Nephron (organoid): ENCODE results near the gene FSTL4.

Experiments used
- H3K27ac Mint-ChIP-seq, 3 experiments: 2 replicates each; pipeline ENCODE4 v1.8.0; 2020; ENCODE audit warnings: mixed read lengths in 3 of 3, mild to moderate bottlenecking in 2 of 3, moderate library complexity in 1 of 3
- H3K27me3 Mint-ChIP-seq: 2 replicates; pipeline ENCODE4 v1.8.0; 2021; ENCODE audit warnings: low read depth, mild to moderate bottlenecking, moderate library complexity, mixed read lengths
- H3K36me3 Mint-ChIP-seq: 2 replicates; pipeline ENCODE4 v1.8.0; 2020; ENCODE audit warnings: low read depth, mixed read lengths
- H3K4me1 Mint-ChIP-seq: 2 replicates; pipeline ENCODE4 v1.8.0; 2020; ENCODE audit warnings: mixed read lengths
- H3K4me3 Mint-ChIP-seq, 3 experiments: 2 replicates each; pipeline ENCODE4 v1.8.0; 2020; ENCODE audit warnings: mild to moderate bottlenecking in 3 of 3, mixed read lengths in 3 of 3, moderate library complexity in 2 of 3
- H3K9me3 Mint-ChIP-seq: 2 replicates; pipeline ENCODE4 v1.8.0; 2020; ENCODE audit warnings: mixed read lengths
- TF ChIP-seq, protein P1 (sequence below), 3 experiments: fragments of 200-600 bp; sonication (generic); IDR thresholded peaks; one replicate each; pipeline ENCODE4 v1.5.0; 2021; ENCODE audit warnings: antibody characterized with exemption in 3 of 3; ENCODE audit not compliant: unreplicated experiment in 3 of 3

Gene FSTL4

DNA sequence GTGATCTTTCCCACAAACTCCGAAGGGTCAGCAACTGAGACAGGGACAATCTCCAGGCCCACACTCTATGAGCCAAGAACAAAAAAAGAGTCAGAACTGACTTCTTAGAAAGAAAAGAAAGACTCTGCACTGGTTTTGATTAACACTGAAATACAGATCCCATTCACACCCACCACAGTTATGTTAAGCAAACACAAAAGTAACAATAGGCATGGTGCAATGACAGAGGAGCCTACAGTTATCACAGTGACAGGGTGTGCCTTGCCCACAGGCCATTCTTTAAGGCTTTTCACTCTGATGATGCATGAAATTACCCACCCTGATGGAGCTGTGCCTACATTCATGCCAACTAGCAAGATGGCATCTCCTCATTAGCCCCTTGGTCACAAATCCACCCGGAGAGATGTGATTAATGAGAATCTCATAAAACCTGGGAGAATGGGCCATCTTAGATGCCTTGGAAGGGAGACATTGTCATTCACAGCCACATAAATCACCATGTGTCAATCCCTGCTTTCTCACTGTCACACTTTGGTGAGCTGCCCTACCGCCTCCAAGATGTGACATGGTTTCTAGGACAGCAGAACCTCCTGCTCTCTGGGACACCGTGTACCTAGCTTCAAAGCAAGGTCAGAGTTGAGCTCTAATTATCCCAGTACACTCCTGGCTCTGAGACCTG lies 27.6 kb upstream of the FSTL4 start:
- Mint-ChIP-seq H3K27ac (no peak overlapping the region), H3K4me3 (no peak overlapping the region), H3K36me3 (no peaks in the 10 kb centered on the region), H3K9me3 (peaks cover 2% of the 10 kb centered on the region), H3K4me1 (no peaks in the 10 kb centered on the region), H3K27me3 (peaks cover 16% of the 10 kb centered on the region)
- TF ChIP-seq, protein P1, sequence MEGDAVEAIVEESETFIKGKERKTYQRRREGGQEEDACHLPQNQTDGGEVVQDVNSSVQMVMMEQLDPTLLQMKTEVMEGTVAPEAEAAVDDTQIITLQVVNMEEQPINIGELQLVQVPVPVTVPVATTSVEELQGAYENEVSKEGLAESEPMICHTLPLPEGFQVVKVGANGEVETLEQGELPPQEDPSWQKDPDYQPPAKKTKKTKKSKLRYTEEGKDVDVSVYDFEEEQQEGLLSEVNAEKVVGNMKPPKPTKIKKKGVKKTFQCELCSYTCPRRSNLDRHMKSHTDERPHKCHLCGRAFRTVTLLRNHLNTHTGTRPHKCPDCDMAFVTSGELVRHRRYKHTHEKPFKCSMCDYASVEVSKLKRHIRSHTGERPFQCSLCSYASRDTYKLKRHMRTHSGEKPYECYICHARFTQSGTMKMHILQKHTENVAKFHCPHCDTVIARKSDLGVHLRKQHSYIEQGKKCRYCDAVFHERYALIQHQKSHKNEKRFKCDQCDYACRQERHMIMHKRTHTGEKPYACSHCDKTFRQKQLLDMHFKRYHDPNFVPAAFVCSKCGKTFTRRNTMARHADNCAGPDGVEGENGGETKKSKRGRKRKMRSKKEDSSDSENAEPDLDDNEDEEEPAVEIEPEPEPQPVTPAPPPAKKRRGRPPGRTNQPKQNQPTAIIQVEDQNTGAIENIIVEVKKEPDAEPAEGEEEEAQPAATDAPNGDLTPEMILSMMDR (IDR thresholded peaks at IDR 0.05; ENCODE audit: unreplicated experiment in 3 of 3), result no peak

DNA sequence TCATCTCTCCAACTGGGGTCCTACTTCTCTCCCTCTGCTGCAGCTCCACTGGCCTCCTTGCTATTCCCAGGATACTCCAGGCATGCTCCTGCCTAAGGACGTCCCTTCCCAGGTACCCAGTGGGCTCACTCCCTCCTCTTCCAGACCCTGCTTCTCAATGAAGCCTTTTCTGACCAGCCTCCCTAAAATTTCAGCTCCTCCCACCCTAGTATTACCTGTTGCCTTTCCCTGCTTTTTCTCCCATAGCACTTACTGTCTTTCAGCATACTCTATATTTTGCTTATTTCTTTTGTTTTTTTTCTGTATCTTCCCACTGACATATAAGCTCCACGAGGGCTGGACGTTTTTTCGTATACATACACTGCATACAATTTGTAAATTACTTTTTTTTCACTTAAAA lies 26.1 kb upstream of the FSTL4 start:
- no peak overlapping the region for H3K27ac Mint-ChIP-seq
- H3K36me3 Mint-ChIP-seq, result no peaks in the 10 kb centered on the region
- H3K9me3 Mint-ChIP-seq, result peaks cover 5% of the 10 kb centered on the region
- no peak overlapping the region for H3K4me3 Mint-ChIP-seq
- H3K4me1 Mint-ChIP-seq, result no peaks in the 10 kb centered on the region
- H3K27me3 Mint-ChIP-seq, result peaks cover 12% of the 10 kb centered on the region
- TF ChIP-seq, protein P1 (IDR thresholded peaks at IDR 0.05; ENCODE audit: unreplicated experiment in 3 of 3), result no peak

DNA sequence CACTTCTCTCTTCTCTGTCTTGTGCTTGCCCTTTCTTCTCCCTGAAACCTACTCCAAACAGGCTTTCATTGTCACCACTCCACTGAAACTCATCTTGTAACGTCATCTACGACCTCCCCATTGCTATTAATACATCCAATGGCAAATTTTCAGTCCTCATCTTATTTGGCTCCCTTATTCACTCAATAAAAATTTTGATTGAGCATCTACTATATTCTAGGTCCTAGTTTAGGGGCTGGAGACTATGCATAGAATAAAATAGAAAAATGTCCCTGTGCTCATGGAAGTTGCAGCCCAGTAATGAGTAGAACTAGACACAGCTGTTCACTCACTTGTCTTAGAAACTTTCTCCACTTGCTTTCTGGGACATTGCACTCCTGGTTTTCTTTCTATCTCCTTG lies 24.9 kb upstream of the FSTL4 start:
- Mint-ChIP-seq H3K9me3 (peaks cover 10% of the 10 kb centered on the region), H3K4me3 (no peak overlapping the region), H3K27me3 (peaks cover 16% of the 10 kb centered on the region), H3K4me1 (no peaks in the 10 kb centered on the region), H3K27ac (no peak overlapping the region), H3K36me3 (no peaks in the 10 kb centered on the region)
- TF ChIP-seq, protein P1 (IDR thresholded peaks at IDR 0.05; ENCODE audit: unreplicated experiment in 3 of 3), result no peak

DNA sequence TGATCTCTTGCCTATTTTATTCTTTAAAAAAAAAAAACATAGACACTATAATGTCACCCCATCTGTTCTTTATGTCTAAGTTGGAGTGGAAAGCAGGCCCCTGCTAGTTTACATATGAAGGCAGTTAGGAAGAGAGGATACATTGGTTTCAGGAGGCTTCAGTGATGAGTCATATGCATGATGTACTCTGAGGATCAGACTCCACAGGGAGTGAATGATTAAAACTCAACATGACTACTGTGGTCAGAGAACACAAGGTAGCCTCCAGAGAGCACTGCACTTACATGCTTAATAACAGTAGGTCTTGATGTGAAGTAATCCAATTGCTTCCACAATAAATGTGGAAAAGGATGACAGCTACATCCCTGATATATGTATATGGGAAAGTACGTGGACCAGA lies 22.7 kb upstream of the FSTL4 start:
- TF ChIP-seq, protein P1 (IDR thresholded peaks at IDR 0.05; ENCODE audit: unreplicated experiment in 3 of 3), result no peak
- H3K9me3 Mint-ChIP-seq, result peaks cover 19% of the 10 kb centered on the region
- no peak overlapping the region for H3K4me3 Mint-ChIP-seq
- H3K27me3 Mint-ChIP-seq, result peaks cover 25% of the 10 kb centered on the region
- no peak overlapping the region for H3K27ac Mint-ChIP-seq
- no peaks in the 10 kb centered on the region for H3K4me1 Mint-ChIP-seq
- H3K36me3 Mint-ChIP-seq, result no peaks in the 10 kb centered on the region

DNA sequence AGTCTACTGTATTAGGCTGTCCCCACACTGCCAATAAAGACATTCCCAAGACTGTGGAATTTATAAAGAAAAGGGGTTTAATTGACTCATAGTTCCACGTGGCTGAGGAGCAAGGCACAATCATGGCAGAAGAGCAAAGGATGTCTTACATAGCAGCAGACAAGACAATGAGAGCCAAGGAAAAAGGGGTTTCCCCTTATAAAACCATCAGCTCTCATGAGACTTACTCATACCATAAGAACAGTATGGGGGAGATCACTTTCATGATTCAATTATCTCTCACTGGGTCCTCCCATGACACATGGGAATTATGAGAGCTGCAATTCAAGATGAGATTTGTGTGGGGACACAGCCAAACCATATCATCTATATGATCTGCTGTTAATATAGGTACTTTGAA lies 14.8 kb upstream of the FSTL4 start:
- TF ChIP-seq, protein P1 (IDR thresholded peaks at IDR 0.05; ENCODE audit: unreplicated experiment in 3 of 3), result no peak
- Mint-ChIP-seq H3K9me3 (peaks cover 21% of the 10 kb centered on the region), H3K27ac (no peak overlapping the region), H3K36me3 (no peaks in the 10 kb centered on the region), H3K4me1 (no peaks in the 10 kb centered on the region), H3K4me3 (no peak overlapping the region), H3K27me3 (peaks cover 45% of the 10 kb centered on the region)

DNA sequence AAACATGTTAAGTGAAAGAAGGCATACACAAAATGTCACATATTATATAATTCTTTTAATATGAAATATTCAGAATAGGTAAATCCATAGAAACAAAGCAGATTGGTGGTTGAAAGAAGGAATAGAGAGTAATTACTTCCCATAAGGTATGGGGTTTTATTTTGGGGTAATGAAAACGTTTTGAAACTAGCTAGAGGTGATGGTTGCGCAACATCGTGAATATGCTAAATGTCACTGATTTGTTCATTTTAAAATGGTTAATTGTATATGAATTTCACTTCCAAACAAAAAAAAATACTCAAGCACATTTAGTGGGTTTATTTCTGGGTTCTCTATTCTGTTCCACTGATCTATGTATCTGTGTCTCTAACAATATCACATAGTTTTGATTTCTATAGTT lies 12.0 kb upstream of the FSTL4 start:
- Mint-ChIP-seq H3K4me3 (no peak overlapping the region), H3K4me1 (no peaks in the 10 kb centered on the region), H3K27me3 (peaks cover 38% of the 10 kb centered on the region), H3K36me3 (no peaks in the 10 kb centered on the region), H3K9me3 (peaks cover 10% of the 10 kb centered on the region), H3K27ac (no peak overlapping the region)
- TF ChIP-seq, protein P1 (IDR thresholded peaks at IDR 0.05; ENCODE audit: unreplicated experiment in 3 of 3), result no peak
